B cell (primary cell): ENCODE measurements around the gene ZNF648. TPM values are rescaled to one million over a fixed set of nuclear protein-coding genes. Genes with fewer than 3 reads are reported as not detected.

Experiments used
- ATAC-seq: fragments of 200-7000 bp; cut with Tn5 transposase; one replicate; pipeline ENCODE4 v1.10.0; 2021; ENCODE audit warnings: low read depth, mild to moderate bottlenecking, moderate number of reproducible peaks, moderate library complexity
- CTCF ChIA-PET: fragments of 350-600 bp; sonication (Branson Sonifier 250); formaldehyde crosslinking; loops from one replicate; lab custom pipeline; 2021; ENCODE audit warnings: antibody characterized with exemption, inconsistent platforms; lab: Charles Lee
- POLR2A ChIA-PET: fragments of 350-600 bp; sonication (Branson Sonifier 250); formaldehyde crosslinking; loops from one replicate; lab custom pipeline; 2021; ENCODE audit warnings: antibody characterized with exemption; lab: Charles Lee
- DNase-seq: peaks from one replicate; pipeline ENCODE4 v3.0.0; 2013
- H2AFZ ChIP-seq: 2 replicates; pipeline ENCODE4 v1.6.1; 2012; ENCODE audit warnings: mild to moderate bottlenecking, low read depth, low read length; ENCODE audit not compliant: insufficient read depth, poor library complexity, severe bottlenecking
- H3K27ac ChIP-seq, 2 donors: 1 replicate in 1 of 2; 2 replicates in 1 of 2; pipeline ENCODE4 v1.5.1; 2012 to 2013; ENCODE audit warnings: low read length in 2 of 2, mild to moderate bottlenecking in 2 of 2, moderate library complexity in 1 of 2
- H3K27me3 ChIP-seq, 4 experiments: fragments of 200-600 bp in 1 of 4; sonication (generic) in 1 of 4; replicated peaks in 1 of 4; 1 replicate in 2 of 4; 2 replicates in 2 of 4; pipeline versions ENCODE4 v1.6.1 to v1.7.0; 2013 to 2016; ENCODE audit warnings: low read length in 3 of 4, mild to moderate bottlenecking in 2 of 4, mixed read lengths in 1 of 4, moderate library complexity in 1 of 4; ENCODE audit not compliant: insufficient read depth in 4 of 4, control insufficient read depth in 3 of 4; ENCODE audit errors: control extremely low read depth in 1 of 4
- H3K36me3 ChIP-seq, 2 experiments: replicated peaks in 1 of 2; 1 replicate in 1 of 2; 2 replicates in 1 of 2; pipeline versions ENCODE4 v1.6.1 to v1.7.1; 2013; ENCODE audit warnings: low read length in 1 of 2; ENCODE audit not compliant: insufficient read depth in 2 of 2, control insufficient read depth in 1 of 2; ENCODE audit errors: control extremely low read depth in 1 of 2, extremely low read depth in 1 of 2
- H3K4me1 ChIP-seq, 2 donors: fragments of 200-600 bp in 1 of 2; sonication (generic) in 1 of 2; 1 replicate in 1 of 2; 2 replicates in 1 of 2; pipeline versions ENCODE4 v1.5.1 to v1.6.1; 2013 to 2017; ENCODE audit warnings: low read length in 2 of 2; ENCODE audit not compliant: control insufficient read depth in 2 of 2, insufficient read depth in 2 of 2
- H3K4me2 ChIP-seq: replicated peaks from 2 replicates; pipeline ENCODE3; 2012; ENCODE audit warnings: mild to moderate bottlenecking, low read depth, low read length; ENCODE audit not compliant: poor library complexity, severe bottlenecking
- H3K4me3 ChIP-seq, 5 experiments: fragments of 200-600 bp in 1 of 5; sonication (generic) in 1 of 5; 1 replicate in 3 of 5; 2 replicates in 2 of 5; pipeline versions ENCODE4 v1.5.1 to v1.7.0; 2011 to 2016; ENCODE audit warnings: low read length in 4 of 5, mild to moderate bottlenecking in 4 of 5, low read depth in 2 of 5, control low read depth in 1 of 5, moderate library complexity in 1 of 5; ENCODE audit not compliant: insufficient read depth in 1 of 5; ENCODE audit errors: control extremely low read depth in 1 of 5, extremely low read depth in 1 of 5
- H3K79me2 ChIP-seq: fragments of 200-600 bp; sonication (generic); one replicate; pipeline ENCODE4 v1.6.0; 2016; ENCODE audit warnings: low read length; ENCODE audit not compliant: control insufficient read depth, insufficient read depth
- H3K9ac ChIP-seq: fragments of 200-600 bp; sonication (generic); 2 replicates; pipeline ENCODE4 v1.6.1; 2017; ENCODE audit warnings: mild to moderate bottlenecking, low read length, moderate library complexity
- H3K9me3 ChIP-seq, 3 donors: one replicate each; pipeline versions ENCODE4 v1.6.1 to v1.7.1; 2013; ENCODE audit warnings: low read length in 2 of 3; ENCODE audit not compliant: control insufficient read depth in 2 of 3, insufficient read depth in 1 of 3; ENCODE audit errors: control extremely low read depth in 1 of 3
- H4K20me1 ChIP-seq: 2 replicates; pipeline ENCODE4 v1.6.0; 2012; ENCODE audit warnings: mild to moderate bottlenecking, low read length; ENCODE audit not compliant: insufficient read depth, control insufficient read depth, poor library complexity, severe bottlenecking
- H3K27ac Mint-ChIP-seq: one replicate; pipeline ENCODE4 v1.8.0; 2021; ENCODE audit warnings: mixed read lengths
- H3K27me3 Mint-ChIP-seq: one replicate; pipeline ENCODE4 v1.8.0; 2021; ENCODE audit warnings: mixed read lengths
- H3K4me1 Mint-ChIP-seq: one replicate; pipeline ENCODE4 v1.8.0; 2021; ENCODE audit warnings: mixed read lengths
- H3K4me3 Mint-ChIP-seq: one replicate; pipeline ENCODE4 v1.8.0; 2021; ENCODE audit warnings: mixed read lengths
- H3K9me3 Mint-ChIP-seq: one replicate; pipeline ENCODE4 v1.8.0; 2022; ENCODE audit warnings: mixed read lengths; ENCODE audit not compliant: insufficient read depth
- EZH2 ChIP-seq: IDR thresholded peaks from 2 replicates; pipeline ENCODE4 v1.6.1; 2012; ENCODE audit warnings: borderline replicate concordance, low read depth, mild to moderate bottlenecking, moderate library complexity, low read length; ENCODE audit not compliant: insufficient read depth, poor library complexity, severe bottlenecking
- WGBS: methylation state at CpG from one replicate; pipeline ENCODE4 v1.1.5; 2013; ENCODE audit warnings: missing lambda C conversion rate; ENCODE audit not compliant: insufficient coverage; 5-methylcytosine and 5-hydroxymethylcytosine counted together
- intact Hi-C: fragments of 100-400 bp; cut with micrococcal nuclease; formaldehyde crosslinking; loops from one replicate; pipeline ENCODE4 v1.10.0; 2022
- polyA plus RNA-seq: library from polyadenylated mRNA; depleted of rRNA; stranded (reverse); fragments of >200 nt; gene quantifications from 2 replicates; pipeline ENCODE4 v1.2.3, GENCODE V29; 2012
- total RNA-seq, 2 donors: library from RNA; stranded (reverse); fragments of 120-200 nt in 1 of 2; gene quantifications; 1 replicate in 1 of 2; 2 replicates in 1 of 2; pipeline versions ENCODE4 v1.2.3 to v1.2.4, GENCODE V29; 2013 to 2022
- TF ChIP-seq, protein P1 (sequence below): fragments of 200-600 bp; IDR thresholded peaks from one replicate; pipeline ENCODE4 v1.8.0; 2022; ENCODE audit warnings: antibody characterized with exemption, mild to moderate bottlenecking

Gene ZNF648
- total and polyA plus RNA-seq, 2 donors (not counting 1 experiment from before 2014, with no cell fraction given): not detected

DNA sequence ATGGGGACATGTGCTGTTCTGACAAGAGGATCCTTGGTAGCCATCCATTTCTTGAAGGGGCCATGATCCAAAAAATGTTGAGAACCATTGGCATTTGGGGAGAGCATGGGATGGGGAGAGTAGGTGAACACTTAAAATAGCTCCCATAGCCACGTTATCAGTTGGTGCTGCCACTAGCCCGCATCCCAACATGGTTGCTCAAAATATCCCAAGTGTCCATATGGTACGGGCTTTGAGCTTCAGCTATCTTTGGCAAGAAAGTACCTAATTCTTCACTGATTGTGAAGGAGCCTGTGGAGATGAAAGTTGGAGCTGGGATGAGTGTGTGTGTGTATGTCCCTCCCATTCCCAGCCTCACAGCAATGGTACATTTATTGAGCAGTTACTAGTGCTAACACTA is 3.1 kb upstream of the ZNF648 start:
- TF ChIP-seq, protein P1, sequence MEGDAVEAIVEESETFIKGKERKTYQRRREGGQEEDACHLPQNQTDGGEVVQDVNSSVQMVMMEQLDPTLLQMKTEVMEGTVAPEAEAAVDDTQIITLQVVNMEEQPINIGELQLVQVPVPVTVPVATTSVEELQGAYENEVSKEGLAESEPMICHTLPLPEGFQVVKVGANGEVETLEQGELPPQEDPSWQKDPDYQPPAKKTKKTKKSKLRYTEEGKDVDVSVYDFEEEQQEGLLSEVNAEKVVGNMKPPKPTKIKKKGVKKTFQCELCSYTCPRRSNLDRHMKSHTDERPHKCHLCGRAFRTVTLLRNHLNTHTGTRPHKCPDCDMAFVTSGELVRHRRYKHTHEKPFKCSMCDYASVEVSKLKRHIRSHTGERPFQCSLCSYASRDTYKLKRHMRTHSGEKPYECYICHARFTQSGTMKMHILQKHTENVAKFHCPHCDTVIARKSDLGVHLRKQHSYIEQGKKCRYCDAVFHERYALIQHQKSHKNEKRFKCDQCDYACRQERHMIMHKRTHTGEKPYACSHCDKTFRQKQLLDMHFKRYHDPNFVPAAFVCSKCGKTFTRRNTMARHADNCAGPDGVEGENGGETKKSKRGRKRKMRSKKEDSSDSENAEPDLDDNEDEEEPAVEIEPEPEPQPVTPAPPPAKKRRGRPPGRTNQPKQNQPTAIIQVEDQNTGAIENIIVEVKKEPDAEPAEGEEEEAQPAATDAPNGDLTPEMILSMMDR: no peak
- TF ChIP-seq EZH2: no peak
- H3K4me1 Mint-ChIP-seq: no peaks in the 10 kb centered on the region
- H3K27me3 Mint-ChIP-seq: peaks cover 65% of the 10 kb centered on the region
- Histone ChIP-seq H3K27ac (no peak overlapping the region), H3K4me2 (no peak overlapping the region), H3K4me1 (no peaks in the 10 kb centered on the region), H3K36me3 (no peaks in the 10 kb centered on the region), H3K9me3 (no peaks in the 10 kb centered on the region), H3K9ac (no peak overlapping the region), H4K20me1 (no peaks in the 10 kb centered on the region), H3K27me3 (peaks cover 0 to 40% (median 7%) of the 10 kb centered on the region in 4 experiments), H3K79me2 (no peaks in the 10 kb centered on the region), H3K4me3 (no peak overlapping the region), H2AFZ (no peak overlapping the region)
- ATAC-seq (no peak), DNase-seq (no peak)
- intact Hi-C loops: no loop called here
- CTCF ChIA-PET: interaction anchor here (1.6 kb wide), 1 partner anchor 10 kb away, joined by 4 read pairs; no protein-coding TSS in a partner anchor
- no peak overlapping the region for H3K4me3 Mint-ChIP-seq
- 100% methylated on average over 2 of the region's 3 CpGs for WGBS
- H3K9me3 Mint-ChIP-seq: no peaks in the 10 kb centered on the region
- no peak overlapping the region for H3K27ac Mint-ChIP-seq
- POLR2A ChIA-PET: no interaction called here

DNA sequence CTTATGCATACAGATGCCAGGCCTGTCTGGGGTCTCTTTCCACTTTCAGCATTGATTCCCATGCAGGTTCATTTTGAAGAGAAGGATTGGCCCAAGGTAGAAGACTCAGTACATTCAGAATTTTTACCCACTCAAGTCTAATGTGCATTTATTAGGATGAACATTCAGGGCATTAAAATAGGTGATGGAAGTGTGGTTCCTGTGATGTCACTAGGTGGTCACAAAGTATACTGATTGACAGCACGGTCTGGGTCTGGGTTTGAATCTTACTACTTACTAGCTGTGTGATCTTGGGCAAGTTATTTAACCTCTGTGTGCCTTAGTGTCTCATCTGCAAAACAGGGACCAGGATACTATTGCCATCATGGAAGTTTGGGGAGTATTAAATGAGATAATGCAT is 711 bp upstream of the ZNF648 start:
- Histone ChIP-seq H3K9ac (no peak overlapping the region), H3K4me1 (no peaks in the 10 kb centered on the region), H3K4me3 (no peak overlapping the region), H3K27me3 (peaks cover 0 to 44% (median 5%) of the 10 kb centered on the region in 4 experiments), H2AFZ (no peak overlapping the region), H4K20me1 (no peaks in the 10 kb centered on the region), H3K27ac (no peak overlapping the region), H3K79me2 (no peaks in the 10 kb centered on the region), H3K4me2 (no peak overlapping the region), H3K9me3 (no peaks in the 10 kb centered on the region), H3K36me3 (no peaks in the 10 kb centered on the region)
- H3K4me3 Mint-ChIP-seq: no peak overlapping the region
- intact Hi-C loops: no loop called here
- ChIA-PET CTCF (interaction anchor here (1.1 kb wide), 1 partner anchor 8 kb away, joined by 3 read pairs; no protein-coding TSS in a partner anchor), POLR2A (no interaction called here)
- H3K27ac Mint-ChIP-seq: no peak overlapping the region
- peaks cover 55% of the 10 kb centered on the region for H3K27me3 Mint-ChIP-seq
- TF ChIP-seq, protein P1: no peak
- no peak for TF ChIP-seq EZH2
- no peaks in the 10 kb centered on the region for H3K9me3 Mint-ChIP-seq
- no peaks in the 10 kb centered on the region for H3K4me1 Mint-ChIP-seq
- 83% methylated on average over 1 of the region's 1 CpG for WGBS
- ATAC-seq (no peak), DNase-seq (no peak)
